GM21619 (cell line): ENCODE results near the gene VWA8.

Experiments used
- ATAC-seq: cut with Tn5 transposase; IDR thresholded peaks from one replicate; pipeline ENCODE4 v1.9.1; 2021; ENCODE audit not compliant: unreplicated experiment

Gene VWA8

GRCh38 chr13:41696163-41697003 is 264.5 kb downstream of the VWA8 start:
- no peak for ATAC-seq

DNA sequence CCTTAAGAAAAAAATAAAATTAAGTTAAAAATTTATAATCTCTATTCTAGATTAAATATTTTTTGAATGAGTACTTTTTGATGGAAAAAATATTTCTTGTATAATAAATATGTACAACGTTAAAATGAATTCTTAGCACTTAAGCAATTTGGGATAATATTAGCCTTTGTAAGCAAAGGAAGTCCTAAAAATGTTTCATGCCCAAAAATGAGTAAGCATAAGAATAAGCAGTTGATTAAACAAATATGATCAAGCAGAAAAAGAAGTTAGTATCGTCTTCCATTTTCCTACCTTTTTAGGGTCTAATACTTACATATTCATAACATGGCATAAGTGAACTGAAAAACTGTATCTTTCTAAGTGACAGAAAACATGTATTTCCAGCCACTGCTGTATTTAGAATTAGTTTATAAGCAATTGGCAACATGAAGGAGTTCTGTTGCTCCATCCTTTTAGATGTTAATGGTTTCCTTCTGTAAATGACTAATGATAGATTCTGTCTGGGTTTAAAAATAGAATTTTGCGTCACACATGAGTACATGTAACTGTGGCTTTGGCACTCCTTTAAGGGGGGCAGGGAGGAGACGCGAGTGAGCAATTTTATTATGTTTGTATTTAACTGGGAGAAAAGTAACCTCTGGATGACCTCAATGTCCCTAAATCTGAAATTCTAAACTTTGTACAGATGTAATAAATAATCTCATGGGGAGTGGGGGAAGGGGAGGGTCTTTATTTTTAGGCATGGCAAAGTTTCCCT is 266.2 kb downstream of the VWA8 start:
- ATAC-seq = no peak

- no peak for ATAC-seq
Observed at GRCh38 chr13:41693434-41693833, 267.5 kb downstream of the VWA8 start.

DNA sequence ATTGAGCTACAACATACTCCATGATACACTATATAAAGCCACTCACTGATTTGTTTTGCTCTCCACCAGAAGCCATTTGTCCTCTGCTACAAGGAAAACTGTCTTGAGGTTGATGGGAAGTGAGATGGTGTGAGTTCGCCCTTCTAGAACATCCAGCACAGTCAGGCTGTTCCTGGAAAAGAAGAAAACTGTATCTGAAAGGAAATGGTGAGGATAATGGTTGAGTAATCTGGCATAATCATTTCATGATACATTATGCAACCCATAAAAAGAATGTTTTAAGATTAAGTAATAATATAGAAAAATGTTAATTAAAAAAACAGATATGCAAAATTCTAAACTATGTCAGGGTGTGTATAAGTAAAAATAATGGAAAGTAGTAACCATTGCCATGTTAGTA is 269.6 kb downstream of the VWA8 start:
- ATAC-seq = no peak

DNA sequence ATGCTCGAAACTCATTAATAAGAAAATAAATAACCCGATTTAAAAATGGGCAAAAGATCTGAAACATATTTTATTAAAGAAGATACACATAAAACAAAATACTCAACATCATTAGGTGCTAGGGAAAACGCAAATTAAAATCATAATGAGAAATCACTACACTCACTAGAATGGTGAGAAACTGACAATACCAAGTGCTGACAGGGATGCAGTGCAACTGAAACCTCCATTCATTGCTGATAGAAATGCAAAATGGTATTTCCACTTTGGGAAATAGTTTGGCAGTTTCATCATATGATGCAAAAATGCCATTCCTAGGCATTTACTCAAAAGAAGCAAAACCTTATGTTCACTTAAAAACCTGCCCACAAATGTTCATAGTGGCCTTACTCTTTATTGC is 278.1 kb downstream of the VWA8 start:
- ATAC-seq = no peak

GRCh38 chr13:41682001-41682400 is 278.9 kb downstream of the VWA8 start:
- ATAC-seq = no peak

DNA sequence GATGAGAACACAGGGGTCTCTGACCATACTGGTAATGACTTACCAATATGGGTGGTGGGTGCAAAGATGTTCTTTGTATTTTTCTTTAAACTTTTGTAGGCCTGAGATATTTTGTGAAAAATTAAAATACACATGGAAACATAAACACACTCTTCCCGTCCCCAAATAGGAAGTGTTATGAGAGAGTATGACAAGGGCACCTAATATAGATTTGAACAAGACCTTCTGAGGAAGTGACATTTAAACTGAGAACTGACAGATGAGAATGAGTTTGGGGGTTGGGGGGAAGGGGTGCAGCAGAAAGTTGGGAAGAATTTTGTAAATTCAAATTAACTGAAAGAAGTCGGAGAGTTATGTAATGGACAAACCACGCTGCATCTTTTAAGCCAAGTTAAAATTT is 279.3 kb downstream of the VWA8 start:
- ATAC-seq = no peak

GRCh38 chr13:41680900-41681299 is 280.0 kb downstream of the VWA8 start:
- ATAC-seq = no peak

GRCh38 chr13:41678848-41679247 is 282.1 kb downstream of the VWA8 start:
- no peak for ATAC-seq

- no peak for ATAC-seq
Observed at GRCh38 chr13:41678249-41678648, 282.7 kb downstream of the VWA8 start.

GRCh38 chr13:41675306-41675705 is 285.6 kb downstream of the VWA8 start:
- no peak for ATAC-seq

DNA sequence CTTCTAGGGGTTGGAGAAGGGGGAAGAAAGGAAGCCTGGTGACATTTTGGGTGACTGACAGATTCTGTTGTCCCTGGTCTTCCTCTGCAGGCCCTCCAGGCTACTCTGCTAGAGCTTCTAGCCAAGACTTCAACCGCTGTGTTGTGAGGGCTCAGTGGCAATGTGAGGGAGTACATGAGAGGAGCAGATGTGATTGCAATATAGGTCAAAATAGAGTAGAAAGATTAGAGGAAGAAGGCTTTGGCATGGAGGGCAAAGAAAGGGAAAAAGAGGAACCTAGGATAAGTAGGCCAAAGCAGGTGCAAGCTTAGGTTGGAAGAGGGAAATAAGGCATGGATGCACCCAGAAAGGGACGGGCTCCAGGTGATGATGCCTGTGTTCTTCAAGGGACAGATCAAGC is 286.7 kb downstream of the VWA8 start:
- no peak for ATAC-seq

GRCh38 chr13:41673640-41674039 is 287.3 kb downstream of the VWA8 start:
- ATAC-seq = no peak

GRCh38 chr13:41670873-41671443 is 290.0 kb downstream of the VWA8 start:
- ATAC-seq = no peak

DNA sequence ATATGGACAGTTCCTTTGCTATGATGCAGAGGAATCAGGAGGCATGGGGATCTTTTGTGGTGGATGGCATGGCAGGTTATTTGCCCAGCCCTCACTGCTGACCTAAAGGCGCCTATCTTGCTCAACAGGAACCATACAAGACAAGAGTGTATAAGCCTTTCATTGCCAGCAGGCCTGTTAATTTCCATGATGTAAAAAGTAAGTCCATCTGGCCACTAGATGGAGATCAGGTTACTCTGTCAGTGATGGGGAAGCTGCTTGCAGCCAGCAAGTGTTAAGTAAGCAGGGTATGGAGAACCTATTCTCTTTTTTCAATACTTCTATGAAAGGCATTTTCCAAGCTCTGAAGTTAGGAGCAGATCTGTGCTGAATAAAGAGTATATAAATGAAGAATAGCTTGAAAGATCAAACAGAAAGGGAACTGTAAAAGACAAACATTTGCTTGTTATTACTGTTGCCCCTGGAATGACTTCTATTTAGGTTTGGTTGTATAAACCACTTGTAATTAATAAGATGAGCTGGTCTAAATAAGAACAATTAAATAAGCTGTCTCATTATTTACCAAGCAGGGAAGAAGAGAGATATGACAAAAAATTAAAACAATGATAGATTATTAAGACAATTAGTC is 292.7 kb downstream of the VWA8 start:
- peak; percentile 82 for ATAC-seq

DNA sequence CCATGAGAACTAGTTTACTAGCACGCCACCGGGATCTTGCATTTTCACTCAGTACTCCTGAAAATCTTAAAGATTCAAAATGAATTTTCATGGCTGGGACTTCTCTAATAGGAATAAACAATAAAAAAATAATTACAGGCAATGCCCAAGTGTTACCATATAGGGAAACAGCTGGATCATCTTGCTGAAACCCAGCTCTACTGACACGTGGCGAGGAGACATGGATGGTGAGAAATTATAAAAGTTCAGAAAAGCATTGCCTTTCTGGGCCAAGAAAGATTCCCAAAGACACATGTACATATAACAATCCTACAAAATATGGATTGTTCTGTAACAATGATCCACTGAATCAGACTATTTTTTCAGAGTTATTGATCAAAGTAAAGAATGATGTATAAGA is 294.3 kb downstream of the VWA8 start:
- no peak for ATAC-seq

DNA sequence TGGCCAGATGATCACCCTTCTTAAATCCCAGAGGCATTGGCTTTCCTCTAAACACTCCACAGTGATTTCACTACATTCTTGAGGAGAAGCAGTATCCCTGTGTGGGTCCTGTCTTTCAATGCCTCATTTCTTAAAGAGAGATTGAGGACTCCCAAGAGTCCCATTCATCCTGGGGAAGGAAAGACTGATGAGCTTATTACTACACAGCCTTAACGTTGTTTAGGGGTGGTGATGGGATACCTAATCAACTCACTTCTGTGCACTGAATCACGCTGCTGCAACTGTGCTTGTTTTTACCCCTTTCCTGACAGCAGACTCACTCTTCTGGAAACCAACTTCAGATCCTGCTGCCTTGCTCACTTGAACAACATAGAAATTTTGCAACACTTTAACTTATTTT is 300.5 kb downstream of the VWA8 start:
- no peak for ATAC-seq

GRCh38 chr13:41658057-41658661 is 302.8 kb downstream of the VWA8 start:
- no peak for ATAC-seq

GRCh38 chr13:41655997-41656396 is 304.9 kb downstream of the VWA8 start:
- ATAC-seq = no peak

DNA sequence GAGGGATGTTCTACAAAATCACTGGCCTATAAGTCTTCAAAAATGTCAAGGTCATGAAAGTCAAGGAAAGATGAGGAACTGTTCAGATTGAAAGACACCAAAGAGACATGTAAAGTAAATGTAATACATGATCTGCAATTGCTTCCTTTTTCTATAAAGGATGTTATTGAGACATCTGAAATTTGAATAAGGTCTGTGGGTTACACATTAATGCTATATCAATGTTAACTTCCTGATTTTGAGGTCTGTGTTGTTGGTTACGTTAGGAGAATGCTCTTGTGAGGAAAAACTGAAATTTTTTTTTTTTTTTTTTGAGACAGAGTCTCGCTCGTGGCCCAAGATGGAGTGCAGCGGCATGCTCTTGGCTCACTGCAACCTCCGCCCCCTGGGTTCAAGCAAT is 306.1 kb downstream of the VWA8 start:
- ATAC-seq = no peak

DNA sequence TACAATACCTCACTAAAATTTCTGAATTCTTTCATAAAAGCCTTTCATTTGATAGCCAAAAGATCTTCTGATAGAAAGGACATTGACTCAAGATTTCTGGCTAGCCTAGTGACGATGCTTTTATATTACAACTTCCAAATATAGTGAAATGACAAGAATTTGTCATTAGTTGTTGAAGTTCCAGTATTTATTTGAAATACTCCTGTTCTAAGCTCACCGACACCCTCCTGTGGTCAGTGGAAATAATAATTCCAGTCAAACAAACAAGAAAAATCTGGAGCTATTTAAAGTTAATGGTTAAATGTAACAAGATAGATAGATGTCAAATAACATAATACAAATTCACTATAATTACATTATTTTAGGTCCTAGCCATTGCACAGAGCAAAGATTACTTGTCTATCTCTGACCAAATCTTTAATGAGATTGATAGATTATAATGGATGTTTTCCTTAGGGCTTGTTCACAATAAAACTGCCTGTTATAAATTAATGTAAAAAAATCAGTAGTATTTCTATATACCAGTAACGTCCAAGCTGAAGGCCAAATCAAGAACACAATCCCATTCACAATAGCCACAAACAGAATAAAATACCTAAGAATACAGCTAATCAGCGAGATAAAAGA is 308.1 kb downstream of the VWA8 start:
- no peak for ATAC-seq
